Lung (tissue), 12 donors: ENCODE data around the gene MSH5. TPM values are rescaled to one million over a fixed set of nuclear protein-coding genes. Genes with fewer than 3 reads are reported as not detected.
A peak's percentile ranks its signal among the peaks of the same experiment; 100 is the strongest.

Source experiments
- ATAC-seq: fragments of 200-7000 bp; cut with Tn5 transposase; one replicate; pipeline ENCODE4 v1.9.1; 2020; ENCODE audit warnings: moderate number of reproducible peaks; ENCODE audit not compliant: insufficient read depth, low FRiP score
- DNase-seq, 3 donors: peaks; one replicate each; pipeline ENCODE4 v3.0.0-alpha.2; 2013 to 2017
- H3K27ac ChIP-seq, 2 donors: one replicate each; pipeline ENCODE4 v1.5.1; 2013; ENCODE audit warnings: mild to moderate bottlenecking in 2 of 2, moderate library complexity in 2 of 2, control low read depth in 1 of 2, inconsistent platforms in 1 of 2, low read depth in 1 of 2, low read length in 1 of 2
- H3K27me3 ChIP-seq, 3 donors: one replicate each; pipeline ENCODE4 v1.5.1; 2013; ENCODE audit warnings: low read length in 2 of 3; ENCODE audit not compliant: control insufficient read depth in 3 of 3, insufficient read depth in 3 of 3
- H3K36me3 ChIP-seq, 4 donors: one replicate each; pipeline ENCODE4 v1.5.1; 2013; ENCODE audit warnings: low read length in 4 of 4, mild to moderate bottlenecking in 1 of 4, moderate library complexity in 1 of 4; ENCODE audit not compliant: control insufficient read depth in 4 of 4, insufficient read depth in 4 of 4
- H3K4me1 ChIP-seq, 5 donors: one replicate each; pipeline ENCODE4 v1.5.1; 2013; ENCODE audit warnings: low read length in 5 of 5, mild to moderate bottlenecking in 2 of 5, moderate library complexity in 1 of 5; ENCODE audit not compliant: control insufficient read depth in 5 of 5, insufficient read depth in 5 of 5
- H3K4me3 ChIP-seq: one replicate; pipeline ENCODE4 v1.5.1; 2013; ENCODE audit warnings: mild to moderate bottlenecking, control low read depth, moderate library complexity
- H3K9ac ChIP-seq, 2 donors: one replicate each; pipeline ENCODE4 v1.5.1; 2013; ENCODE audit warnings: low read length in 2 of 2, control low read depth in 1 of 2; ENCODE audit not compliant: insufficient read depth in 1 of 2
- H3K9me3 ChIP-seq, 4 donors: one replicate each; pipeline ENCODE4 v1.5.1; 2013; ENCODE audit warnings: low read length in 3 of 4, mild to moderate bottlenecking in 1 of 4, moderate library complexity in 1 of 4; ENCODE audit not compliant: control insufficient read depth in 4 of 4, insufficient read depth in 3 of 4
- CTCF ChIP-seq: IDR thresholded peaks from 2 replicates; pipeline ENCODE4 v1.5.1; 2012; ENCODE audit warnings: mild to moderate bottlenecking; ENCODE audit errors: control extremely low read depth, extremely low read depth
- WGBS, 2 donors: extraction: QIAGEN DNeasy Blood & Tissue Kit; methylation state at CpG; one replicate each; pipeline ENCODE4 v1.1.7; 2013; 5-methylcytosine and 5-hydroxymethylcytosine counted together
- polyA plus RNA-seq, 2 donors: library from polyadenylated mRNA; stranded (reverse); fragments of 200-250 nt; gene quantifications; one replicate each; pipeline ENCODE4 v1.2.1, GENCODE V29; 2013
- total RNA-seq, 2 donors: library from RNA; depleted of rRNA in 1 of 2; stranded (reverse); fragments of >200 nt in 1 of 2; gene quantifications; one replicate each; pipeline ENCODE4 v1.2.1, GENCODE V29; 2014 to 2021
- donor health status: control.
- donor health status: control.
- donor health status: Bipolar disorder and iron deficiency.
- donor health status: healthy.
- donor health status: DM: yes; HTN: yes; CAD: no.

Gene MSH5
- total and polyA plus RNA-seq, 4 donors: 4.5 to 17.8 (median 13.4) TPM

- 96 to 98% methylated on average over 5 of the region's 5 CpGs for WGBS, 2 donors
- Histone ChIP-seq H3K9ac (no peak overlapping the region), H3K36me3 (peaks cover 0 to 3% (median 0%) of the 10 kb centered on the region in 4 donors), H3K27me3 (no peaks in the 10 kb centered on the region), H3K4me3 (no peak overlapping the region), H3K4me1 (peaks cover 0 to 2% (median 0%) of the 10 kb centered on the region in 5 donors), H3K9me3 (no peaks in the 10 kb centered on the region), H3K27ac (no peak overlapping the region)
- no peak for ATAC-seq
- no peak for DNase-seq
- TF ChIP-seq CTCF: no peak
These were observed 21.0 kb downstream of the MSH5 start for GRCh38 chr6:31760790-31761189.

- Histone ChIP-seq H3K9me3 (no peaks in the 10 kb centered on the region), H3K27me3 (no peaks in the 10 kb centered on the region), H3K27ac (no peak overlapping the region), H3K4me1 (peaks cover 0 to 4% (median 0%) of the 10 kb centered on the region in 5 donors), H3K9ac (no peak overlapping the region), H3K4me3 (no peak overlapping the region), H3K36me3 (peaks cover 0 to 3% (median 0%) of the 10 kb centered on the region in 4 donors)
- ATAC-seq (no peak), DNase-seq (no peak)
- 97 to 100% methylated on average over 8 of the region's 8 CpGs for WGBS, 2 donors
- no peak for TF ChIP-seq CTCF
These were observed 21.5 kb downstream of the MSH5 start for GRCh38 chr6:31761343-31761742.

- H3K36me3 ChIP-seq: peaks cover 0 to 3% (median 0%) of the 10 kb centered on the region in 4 donors
- no peaks in the 10 kb centered on the region for H3K9me3 ChIP-seq
- peak within 1 kb of the TSS in 1 of 2 donors; percentile 54 for H3K27ac ChIP-seq
- H3K27me3 ChIP-seq: no peaks in the 10 kb centered on the region
- no peak for TF ChIP-seq CTCF
- DNase-seq (no peak), ATAC-seq (no peak)
- WGBS, 2 donors: 81 to 84% methylated on average over 4 of the region's 4 CpGs
- H3K4me1 ChIP-seq: peaks cover 0 to 6% (median 0%) of the 10 kb centered on the region in 5 donors
- H3K4me3 ChIP-seq: no peak within 1 kb of the TSS
- H3K9ac ChIP-seq: no peak within 1 kb of the TSS
These were observed 22.6 kb downstream of the MSH5 start, which contains the start of gene SAPCD1 for GRCh38 chr6:31762356-31762755. Gene SAPCD1, plus strand, starts transcription at chr6:31762656. Its CDS starts 399 bp downstream, at chr6:31763055.
